Measurements from ENCODE around the gene MINDY2.

Gene MINDY2

DNA sequence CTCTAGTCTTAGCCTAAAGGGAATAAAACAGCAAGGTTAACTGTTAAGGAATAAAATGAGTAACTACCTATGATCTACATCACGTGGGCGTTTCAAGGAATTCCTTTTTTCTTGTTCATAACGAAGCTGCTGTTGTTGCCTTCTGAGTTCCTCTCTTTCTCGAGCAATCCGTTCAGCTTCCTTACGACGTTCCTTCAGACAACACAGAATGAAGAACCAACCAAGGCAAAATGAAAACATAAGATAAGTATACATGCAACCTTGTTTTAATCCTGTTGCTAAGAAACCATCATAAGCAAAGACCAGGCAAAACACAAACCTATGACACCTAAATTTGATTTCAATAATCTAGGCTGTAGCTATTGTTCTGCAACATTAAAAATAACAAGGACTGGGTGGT is 118.3 kb downstream of the MINDY2 start:
- no peak for DNase-seq

DNA sequence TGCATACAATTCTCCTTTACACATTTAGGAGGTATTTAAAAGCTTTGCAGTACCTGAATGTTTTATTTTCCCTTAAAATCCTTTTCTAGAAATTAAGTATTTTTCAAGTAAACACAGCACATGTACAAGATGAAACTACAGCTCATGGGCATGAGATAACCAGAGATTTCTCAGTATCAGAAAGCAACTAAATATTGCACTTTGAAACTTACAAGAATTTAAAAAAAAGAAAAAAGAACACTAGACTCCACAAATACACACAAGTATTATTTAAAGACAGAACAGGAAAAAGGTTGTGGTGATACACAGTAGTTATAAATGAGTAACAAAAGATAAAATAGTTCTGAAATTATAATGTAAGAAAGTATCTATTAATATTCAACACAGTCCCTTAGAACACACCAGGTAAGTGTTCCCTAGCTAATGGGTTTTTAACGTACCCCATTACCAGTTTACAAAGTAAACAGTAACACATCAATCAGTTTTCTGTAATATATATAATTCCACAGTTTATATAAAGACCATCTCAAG is 127.1 kb downstream of the MINDY2 start:
- no peak for DNase-seq

- DNase-seq = no peak
Measured at GRCh38 chr15:58900631-58901030, 129.5 kb downstream of the MINDY2 start.

- DNase-seq = no peak
Measured at GRCh38 chr15:58908550-58909309, 137.6 kb downstream of the MINDY2 start.

DNA sequence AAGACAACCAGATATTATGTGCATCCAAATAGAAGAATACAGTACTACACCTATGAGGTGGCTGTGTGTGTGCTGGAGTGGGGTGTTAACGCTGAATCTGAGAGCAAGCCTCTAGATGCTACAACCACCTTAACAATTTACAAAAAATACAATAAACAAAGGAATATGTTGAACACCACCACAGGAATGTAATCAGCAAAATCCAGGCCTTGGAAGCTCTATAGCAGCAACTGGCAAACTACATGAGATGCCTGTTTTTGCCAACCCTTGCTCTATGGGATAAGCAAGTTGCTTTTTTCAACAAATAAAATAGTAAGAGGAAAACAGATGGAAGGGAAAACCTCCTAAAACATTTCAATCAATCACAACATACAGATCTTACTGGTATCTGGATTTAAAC is 138.5 kb downstream of the MINDY2 start:
- DNase-seq = no peak

DNA sequence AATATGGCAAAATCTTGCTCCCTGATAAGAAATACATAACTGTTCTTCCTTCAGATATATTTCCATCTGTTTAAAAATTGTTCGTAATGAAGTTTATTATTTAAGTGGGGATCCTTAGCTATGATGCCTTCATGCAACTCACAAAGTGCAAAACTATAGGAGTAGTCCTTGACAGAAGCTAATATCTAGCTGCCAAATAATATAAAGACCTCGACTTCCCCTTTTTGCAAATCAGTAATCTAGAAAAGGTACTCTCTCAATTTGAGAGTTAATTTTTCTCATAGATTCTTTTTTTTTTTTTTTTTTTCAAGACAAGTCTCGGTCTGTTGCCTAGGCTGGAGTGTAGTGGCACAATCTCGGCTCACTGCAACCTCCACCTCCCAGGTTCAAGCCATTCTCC is 139.4 kb downstream of the MINDY2 start:
- DNase-seq = no peak
